HCT116 (cell line): ENCODE measurements around the gene PROM2. TPM values are rescaled to one million over a fixed set of nuclear protein-coding genes. Genes with fewer than 3 reads are reported as not detected.

Experiments
- ATAC-seq: fragments of 200-7000 bp; cut with Tn5 transposase; 2 replicates; pipeline ENCODE4 v1.9.1; 2020; ENCODE audit warnings: mild to moderate bottlenecking, moderate library complexity
- BruUV-seq: library from RNA; stranded (reverse); fragments of 400-500 nt; replicated peaks from 2 replicates; lab custom pipeline; 2021; lab: Mats Ljungman, UMichigan
- CTCF ChIA-PET: fragments of 300-600 bp; sonication (Branson Sonifier 250); formaldehyde crosslinking; loops from one replicate; lab custom pipeline; 2021; ENCODE audit warnings: antibody characterized with exemption; lab: Charles Lee
- POLR2A ChIA-PET: fragments of 300-600, 350-600 bp; sonication (Branson Sonifier 250); formaldehyde crosslinking; loops from one replicate; lab custom pipeline; 2021; ENCODE audit warnings: antibody characterized with exemption; lab: Charles Lee
- RAD21 ChIA-PET, 2 experiments: fragments of 300-600 bp; sonication (Branson Sonifier 250); formaldehyde crosslinking; loops; one replicate each; lab custom pipeline; 2023; ENCODE audit warnings: low total read pairs in 2 of 2; ENCODE audit not compliant: uncharacterized antibody in 2 of 2, unreplicated experiment in 2 of 2, low non-redundant PET in 1 of 2; lab: Charles Lee
- DNase-seq: peaks from one replicate; pipeline ENCODE4 v3.0.0-alpha.2; 2010; ENCODE audit warnings: low read depth, low spot score
- H2AFZ ChIP-seq: fragments of 200-600 bp; shearing (Covaris generic), sonication (generic); 2 replicates; pipeline ENCODE4 v1.6.1; 2017; ENCODE audit warnings: low read depth, mixed run types, mixed read lengths, antibody characterized with exemption, low read length; ENCODE audit not compliant: poor library complexity, severe bottlenecking
- H3K27ac ChIP-seq: 2 replicates; pipeline ENCODE4 v1.5.1; 2012; ENCODE audit warnings: low read depth, low read length
- H3K27me3 ChIP-seq: fragments of 200-600 bp; sonication (generic); 2 replicates; pipeline ENCODE4 v1.6.1; 2016; ENCODE audit warnings: mixed run types, low read length, mixed read lengths; ENCODE audit not compliant: insufficient read depth
- H3K36me3 ChIP-seq, 2 experiments: fragments of 200-500 bp in 1 of 2; fragments of 200-600 bp in 1 of 2; sonication (Bioruptor generic) in 1 of 2; sonication (generic) in 1 of 2; 2 replicates each; pipeline versions ENCODE4 v1.5.1 to v1.6.1; 2014 to 2016; ENCODE audit warnings: low read length in 2 of 2, inconsistent platforms in 1 of 2, mixed read lengths in 1 of 2, mixed run types in 1 of 2; ENCODE audit not compliant: insufficient read depth in 2 of 2, control insufficient read depth in 1 of 2
- H3K4me1 ChIP-seq, 2 experiments: fragments of 200-600 bp in 1 of 2; sonication (generic) in 1 of 2; 2 replicates each; pipeline versions ENCODE4 v1.5.1 to v1.6.1; 2012 to 2017; ENCODE audit warnings: low read length in 2 of 2, inconsistent platforms in 1 of 2, mild to moderate bottlenecking in 1 of 2, mixed read lengths in 1 of 2, mixed run types in 1 of 2, moderate library complexity in 1 of 2; ENCODE audit not compliant: insufficient read depth in 2 of 2, control insufficient read depth in 1 of 2
- H3K4me2 ChIP-seq: fragments of 200-600 bp; sonication (generic); 2 replicates; pipeline ENCODE4 v1.6.1; 2017; ENCODE audit warnings: mixed run types, low read length, mixed read lengths
- H3K4me3 ChIP-seq, 2 experiments: fragments of 200-600 bp in 1 of 2; sonication (generic) in 1 of 2; replicated peaks in 1 of 2; 2 replicates each; pipeline ENCODE4 v1.5.1; 2011 to 2016; ENCODE audit warnings: low read length in 2 of 2, control low read depth in 1 of 2, low read depth in 1 of 2, mild to moderate bottlenecking in 1 of 2, mixed read lengths in 1 of 2, mixed run types in 1 of 2
- H3K79me2 ChIP-seq: fragments of 200-600 bp; sonication (generic); 2 replicates; pipeline ENCODE4 v1.6.1; 2017; ENCODE audit warnings: mild to moderate bottlenecking, mixed run types, low read length, moderate library complexity, mixed read lengths; ENCODE audit not compliant: insufficient read depth
- H3K9ac ChIP-seq: fragments of 200-600 bp; sonication (generic); 2 replicates; pipeline ENCODE4 v1.6.1; 2016; ENCODE audit warnings: low read length, mixed read lengths
- H3K9me2 ChIP-seq: fragments of 200-600 bp; sonication (generic), shearing (Covaris generic); 2 replicates; pipeline ENCODE4 v1.6.1; 2017; ENCODE audit warnings: mixed run types, mild to moderate bottlenecking, moderate library complexity; ENCODE audit not compliant: insufficient read depth
- H3K9me3 ChIP-seq, 2 experiments: fragments of 200-500 bp in 1 of 2; fragments of 200-600 bp in 1 of 2; sonication (Bioruptor generic) in 1 of 2; sonication (generic) in 1 of 2; 2 replicates each; pipeline ENCODE4 v1.6.1; 2014 to 2017; ENCODE audit warnings: low read length in 2 of 2, mixed read lengths in 2 of 2, inconsistent platforms in 1 of 2, low read depth in 1 of 2, mild to moderate bottlenecking in 1 of 2, mixed run types in 1 of 2, moderate library complexity in 1 of 2; ENCODE audit not compliant: control insufficient read depth in 1 of 2, insufficient read depth in 1 of 2
- H4K20me1 ChIP-seq: fragments of 200-600 bp; sonication (generic), shearing (Covaris generic); 2 replicates; pipeline ENCODE4 v1.6.1; 2017; ENCODE audit warnings: mixed run types, mild to moderate bottlenecking, moderate library complexity; ENCODE audit not compliant: insufficient read depth
- ATF3 ChIP-seq: IDR thresholded peaks from 2 replicates; pipeline ENCODE4 v1.6.1; 2012
- EZH2 ChIP-seq: fragments of 200-600 bp; sonication (generic); IDR thresholded peaks from 2 replicates; pipeline ENCODE4 v1.6.1; 2017; ENCODE audit warnings: antibody characterized with exemption, mixed run types
- EZH2phosphoT487 ChIP-seq: fragments of 200-600 bp; IDR thresholded peaks from 2 replicates; pipeline ENCODE4 v1.6.1; 2018; ENCODE audit warnings: antibody characterized with exemption, borderline replicate concordance
- FOSL1 ChIP-seq: IDR thresholded peaks from 2 replicates; pipeline ENCODE4 v1.6.1; 2012; ENCODE audit warnings: low read depth
- MAX ChIP-seq: IDR thresholded peaks from 2 replicates; pipeline ENCODE4 v1.6.1; 2012
- POLR2AphosphoS5 ChIP-seq: IDR thresholded peaks from 2 replicates; pipeline ENCODE4 v1.6.1; 2011; ENCODE audit warnings: mild to moderate bottlenecking, low read depth, low read length, moderate library complexity
- REST ChIP-seq: IDR thresholded peaks from 2 replicates; pipeline ENCODE4 v1.6.1; 2012; ENCODE audit warnings: low read depth
- SIN3A ChIP-seq: IDR thresholded peaks from 2 replicates; pipeline ENCODE4 v1.6.1; 2012; ENCODE audit warnings: low read depth
- SRF ChIP-seq: IDR thresholded peaks from 2 replicates; pipeline ENCODE4 v1.6.1; 2012; ENCODE audit warnings: low read depth
- intact Hi-C: fragments of 100-400 bp; cut with micrococcal nuclease; formaldehyde crosslinking; loops from 2 replicates; pipeline ENCODE4 v1.10.0; 2022
- total RNA-seq: library from RNA; stranded (reverse); gene quantifications from one replicate; pipeline ENCODE4 v1.2.1, GENCODE V29; 2021; ENCODE audit not compliant: unreplicated experiment

The PROM2 gene
- total RNA-seq, 1 experiment from 2014 or later, result 11.9 TPM

DNA sequence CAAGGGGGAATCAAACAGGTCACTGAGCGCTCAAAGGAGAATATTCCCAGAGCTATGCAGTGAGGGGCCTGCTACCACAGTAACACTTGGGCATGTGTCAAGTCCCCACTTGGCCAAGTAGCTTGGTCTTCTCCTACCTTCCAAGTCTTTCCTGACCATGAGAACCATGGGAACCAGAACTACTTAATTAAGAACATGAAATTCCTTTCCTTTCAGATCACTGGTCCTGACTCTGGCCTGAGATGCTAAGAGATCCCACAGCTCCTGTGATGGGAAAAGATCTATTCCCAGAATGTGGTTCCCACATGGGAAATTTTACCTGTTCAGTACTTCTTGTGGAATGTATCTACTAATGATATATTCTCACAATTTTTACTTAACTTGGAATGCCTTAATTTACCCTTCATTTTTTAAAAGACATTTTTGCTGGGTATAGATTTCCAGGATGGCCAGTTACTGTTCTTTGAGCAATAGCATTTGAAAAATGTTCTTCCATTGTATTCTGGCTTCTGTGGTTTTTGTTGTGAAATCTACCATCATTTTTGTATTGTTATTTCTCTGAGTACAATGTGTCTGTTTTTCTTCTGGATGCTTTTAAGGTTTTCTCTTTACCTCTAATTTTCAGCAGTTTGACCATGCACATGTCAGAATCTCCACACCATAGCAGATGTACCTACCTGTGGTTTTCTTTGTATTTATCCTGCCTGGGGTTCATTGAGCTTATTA, 60.8 kb downstream of the PROM2 start:
- Histone ChIP-seq H3K9me2 (no peaks in the 10 kb centered on the region), H3K36me3 (no peaks in the 10 kb centered on the region), H2AFZ (no peak overlapping the region), H3K4me2 (no peak overlapping the region), H3K4me1 (peaks cover 16 to 22% of the 10 kb centered on the region in 2 experiments; a peak in 3 of 4 replicates), H3K9ac (no peak overlapping the region), H3K4me3 (no peak overlapping the region), H3K79me2 (no peaks in the 10 kb centered on the region), H3K27me3 (no peaks in the 10 kb centered on the region), H3K27ac (no peak overlapping the region; the same call in 1 of the 2 replicates), H3K9me3 (no peaks in the 10 kb centered on the region), H4K20me1 (no peaks in the 10 kb centered on the region)
- DNase-seq (no peak), ATAC-seq (no peak)
- ChIA-PET CTCF (interaction anchor here (1.5 kb wide), 1 partner anchor 10 kb away, joined by 7 read pairs; no protein-coding TSS in a partner anchor), POLR2A (no interaction called here), RAD21 (no interaction called here)
- intact Hi-C loops, result no loop called here
- TF ChIP-seq EZH2 (no peak), MAX (no peak), POLR2AphosphoS5 (no peak), REST (no peak), ATF3 (no peak), SIN3A (no peak), FOSL1 (no peak), EZH2phosphoT487 (no peak), SRF (no peak)
- BruUV-seq, result no TSS peak
